HepG2 (cell line): ENCODE results near the gene PRDM10. TPM values are rescaled to one million over a fixed set of nuclear protein-coding genes. Genes with fewer than 3 reads are reported as not detected.
A peak's percentile ranks its signal among the peaks of the same experiment; 100 is the strongest.

ENCODE experiments used
- ADNP ChIP-seq: sonication (generic); formaldehyde crosslinking; IDR thresholded peaks from 2 replicates; pipeline ENCODE4 v1.4.0; 2020; ENCODE audit warnings: missing genetic modification reagents
- CENPT ChIP-seq: sonication (generic); formaldehyde crosslinking; IDR thresholded peaks from 2 replicates; pipeline ENCODE4 v1.8.0; 2022; ENCODE audit warnings: low read depth, mild to moderate bottlenecking, moderate library complexity, missing genetic modification reagents
- CHD4 ChIP-seq: fragments of 200-600 bp; sonication (generic); IDR thresholded peaks from 2 replicates; pipeline ENCODE4 v1.7.0; 2017; ENCODE audit warnings: mild to moderate bottlenecking, low read length, borderline replicate concordance
- GATAD1 ChIP-seq: IDR thresholded peaks from 2 replicates; pipeline ENCODE4 v1.6.1; 2016; ENCODE audit warnings: missing genetic modification reagents, missing compliant biosample characterization
- HINFP ChIP-seq: sonication (generic); formaldehyde crosslinking; IDR thresholded peaks from 2 replicates; pipeline ENCODE4 v1.4.0; 2020; ENCODE audit warnings: low read depth, mild to moderate bottlenecking, missing genetic modification reagents
- HOXA7 ChIP-seq: sonication (generic); formaldehyde crosslinking; IDR thresholded peaks from 2 replicates; pipeline ENCODE4 v1.8.1; 2022; ENCODE audit warnings: mild to moderate bottlenecking, missing genetic modification reagents, moderate library complexity
- IRF1 ChIP-seq: sonication (generic); formaldehyde crosslinking; IDR thresholded peaks from 2 replicates; pipeline ENCODE4 v1.4.0; 2020; ENCODE audit warnings: low read depth, mild to moderate bottlenecking, missing genetic modification reagents
- KAT2B ChIP-seq: fragments of 150-350 bp; IDR thresholded peaks from 2 replicates; pipeline ENCODE4 v1.6.1; 2014; ENCODE audit warnings: low read depth, low read length, borderline replicate concordance
- KDM1A ChIP-seq: IDR thresholded peaks from 2 replicates; pipeline ENCODE4 v1.6.1; 2016; ENCODE audit warnings: missing compliant biosample characterization
- MBD4 ChIP-seq: IDR thresholded peaks from 2 replicates; pipeline ENCODE4 v1.6.1; 2012; ENCODE audit warnings: low read length, inconsistent platforms, borderline replicate concordance
- MXI1 ChIP-seq: IDR thresholded peaks from 3 replicates; pipeline ENCODE4 v1.6.1; 2012; ENCODE audit warnings: low read depth, low read length, inconsistent platforms, borderline replicate concordance
- PCBP2 ChIP-seq: fragments of 200-400 bp; formaldehyde crosslinking; optimal IDR thresholded peaks from 2 replicates; pipeline ENCODE3; 2018; ENCODE audit warnings: low read length, low read depth; ENCODE audit not compliant: poor library complexity, severe bottlenecking
- SCMH1 ChIP-seq: sonication (generic); formaldehyde crosslinking; IDR thresholded peaks from 2 replicates; pipeline ENCODE4 v1.9.0; 2021; ENCODE audit warnings: missing genetic modification reagents, mild to moderate bottlenecking, borderline replicate concordance
- SP5 ChIP-seq: IDR thresholded peaks from 2 replicates; pipeline ENCODE4 v1.6.1; 2016; ENCODE audit warnings: low read depth, borderline replicate concordance
- SRF ChIP-seq: IDR thresholded peaks from 2 replicates; pipeline ENCODE4 v1.6.1; 2011; ENCODE audit warnings: mild to moderate bottlenecking, low read depth, low read length, moderate library complexity
- ZBTB25 ChIP-seq: IDR thresholded peaks from 2 replicates; pipeline ENCODE4 v1.6.1; 2018; ENCODE audit warnings: missing genetic modification reagents
- ZNF296 ChIP-seq: sonication (generic); formaldehyde crosslinking; conservative IDR thresholded peaks from 2 replicates; pipeline ENCODE4 v1.5.0; 2020; ENCODE audit warnings: mild to moderate bottlenecking, missing genetic modification reagents
- ZNF333 ChIP-seq: sonication (generic); formaldehyde crosslinking; IDR thresholded peaks from 2 replicates; pipeline ENCODE4 v1.4.0; 2020; ENCODE audit warnings: mild to moderate bottlenecking, missing genetic modification reagents, borderline replicate concordance
- ZNF33A ChIP-seq: sonication (generic); formaldehyde crosslinking; IDR thresholded peaks from 2 replicates; pipeline ENCODE4 v1.5.1; 2020; ENCODE audit warnings: missing genetic modification reagents, mild to moderate bottlenecking, moderate library complexity, borderline replicate concordance
- ZNF75D ChIP-seq: sonication (generic); formaldehyde crosslinking; IDR thresholded peaks from 2 replicates; pipeline ENCODE4 v1.8.1; 2023; ENCODE audit warnings: missing genetic modification reagents, mild to moderate bottlenecking, borderline replicate concordance
- ZNF782 ChIP-seq: sonication (generic); formaldehyde crosslinking; IDR thresholded peaks from 2 replicates; pipeline ENCODE4 v1.4.0; 2020; ENCODE audit warnings: missing genetic modification reagents, mild to moderate bottlenecking, borderline replicate concordance
- ZNF891 ChIP-seq: sonication (generic); formaldehyde crosslinking; IDR thresholded peaks from 2 replicates; pipeline ENCODE4 v1.5.0; 2020; ENCODE audit warnings: mild to moderate bottlenecking, missing genetic modification reagents
- polyA plus RNA-seq, 8 experiments: library from polyadenylated mRNA; depleted of rRNA in 3 of 8; stranded (reverse) in 7 of 8; unstranded in 1 of 8; fragments of >200 nt; fragmentation: Illumina TruSeq in 4 of 8; extraction: Trizol in 4 of 8; gene quantifications; 2 replicates each; pipeline versions ENCODE4 v1.2.1 to v1.2.3, GENCODE V29; 2011 to 2016; ENCODE audit warnings: low read depth in 4 of 8, missing spikeins in 1 of 8, mixed read lengths in 1 of 8; ENCODE audit not compliant: insufficient read depth in 1 of 8
- total RNA-seq, 5 experiments: library from RNA; depleted of rRNA; stranded (reverse); fragments of >200 nt; fragmentation: Illumina TruSeq; extraction: Trizol; gene quantifications; 2 replicates each; pipeline ENCODE4 v1.2.3, GENCODE V29; 2016; ENCODE audit warnings: low read depth in 1 of 5
- TF ChIP-seq, protein P1 (sequence below): IDR thresholded peaks from 2 replicates; pipeline ENCODE4 v1.6.1; 2012; ENCODE audit warnings: inconsistent platforms
- TF ChIP-seq, protein P2 (sequence below): sonication (generic); formaldehyde crosslinking; IDR thresholded peaks from 2 replicates; pipeline ENCODE4 v1.5.0; 2020; ENCODE audit warnings: mild to moderate bottlenecking, missing genetic modification reagents, borderline replicate concordance

PRDM10 gene
- total and polyA plus RNA-seq, 2 of the 13 experiments (the other 11 are each of a cell fraction or from before 2014, with no cell fraction given): 5.7 to 5.8 TPM

DNA sequence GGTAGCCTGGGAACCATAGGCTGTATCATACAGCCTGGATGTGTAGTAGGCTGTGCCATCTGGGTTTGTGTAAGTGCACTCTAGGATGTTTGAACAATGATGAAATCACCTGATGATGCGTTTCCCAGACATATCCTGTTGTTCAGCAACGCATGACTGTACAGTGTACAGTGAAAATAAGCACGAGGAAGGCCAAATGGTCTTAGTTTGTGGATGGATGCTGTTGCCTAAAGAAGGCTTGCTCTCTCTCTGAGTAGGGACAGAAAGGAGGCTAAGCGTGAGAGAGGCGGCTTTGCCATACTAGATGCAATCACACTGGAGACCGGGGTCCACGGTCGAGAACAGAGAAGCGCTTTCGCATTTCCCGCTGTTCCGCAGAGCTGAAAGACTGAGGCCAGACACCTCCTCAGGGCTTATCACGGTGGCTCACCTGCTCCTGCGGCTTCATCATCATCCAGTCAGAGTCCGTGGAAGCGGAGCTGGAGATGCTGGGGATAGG is 39.5 kb upstream of the PRDM10 start (continued):
- TF ChIP-seq ZNF333 (no peak), CENPT (CRISPR knock-in tag) (no peak), SRF (no peak), ZNF782 (CRISPR knock-in tag) (no peak), CHD4 (no peak), PCBP2 (no peak), ZNF296 (CRISPR knock-in tag) (no peak), MBD4 (no peak), HOXA7 (CRISPR knock-in tag) (no peak), ZBTB25 (CRISPR knock-in tag) (peak; percentile 43; the same call in 1 of the 2 replicates), SP5 (CRISPR knock-in tag) (no peak), ADNP (CRISPR knock-in tag) (no peak), IRF1 (CRISPR knock-in tag) (no peak), GATAD1 (CRISPR knock-in tag) (0 out of 2 replicates have a peak, but pooled peaks have one; percentile 26), SCMH1 (no peak), KAT2B (no peak), MXI1 (peak; percentile 37; the same call in 1 of the 3 replicates), ZNF891 (CRISPR knock-in tag) (no peak), KDM1A (no peak; the same call in 1 of the 2 replicates), ZNF33A (CRISPR knock-in tag) (no peak), HINFP (CRISPR knock-in tag) (no peak), ZNF75D (CRISPR knock-in tag) (no peak)
- TF ChIP-seq, protein P1, sequence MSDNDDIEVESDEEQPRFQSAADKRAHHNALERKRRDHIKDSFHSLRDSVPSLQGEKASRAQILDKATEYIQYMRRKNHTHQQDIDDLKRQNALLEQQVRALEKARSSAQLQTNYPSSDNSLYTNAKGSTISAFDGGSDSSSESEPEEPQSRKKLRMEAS: peak; percentile 54; the same call in 1 of the 2 replicates
- TF ChIP-seq, protein P2, sequence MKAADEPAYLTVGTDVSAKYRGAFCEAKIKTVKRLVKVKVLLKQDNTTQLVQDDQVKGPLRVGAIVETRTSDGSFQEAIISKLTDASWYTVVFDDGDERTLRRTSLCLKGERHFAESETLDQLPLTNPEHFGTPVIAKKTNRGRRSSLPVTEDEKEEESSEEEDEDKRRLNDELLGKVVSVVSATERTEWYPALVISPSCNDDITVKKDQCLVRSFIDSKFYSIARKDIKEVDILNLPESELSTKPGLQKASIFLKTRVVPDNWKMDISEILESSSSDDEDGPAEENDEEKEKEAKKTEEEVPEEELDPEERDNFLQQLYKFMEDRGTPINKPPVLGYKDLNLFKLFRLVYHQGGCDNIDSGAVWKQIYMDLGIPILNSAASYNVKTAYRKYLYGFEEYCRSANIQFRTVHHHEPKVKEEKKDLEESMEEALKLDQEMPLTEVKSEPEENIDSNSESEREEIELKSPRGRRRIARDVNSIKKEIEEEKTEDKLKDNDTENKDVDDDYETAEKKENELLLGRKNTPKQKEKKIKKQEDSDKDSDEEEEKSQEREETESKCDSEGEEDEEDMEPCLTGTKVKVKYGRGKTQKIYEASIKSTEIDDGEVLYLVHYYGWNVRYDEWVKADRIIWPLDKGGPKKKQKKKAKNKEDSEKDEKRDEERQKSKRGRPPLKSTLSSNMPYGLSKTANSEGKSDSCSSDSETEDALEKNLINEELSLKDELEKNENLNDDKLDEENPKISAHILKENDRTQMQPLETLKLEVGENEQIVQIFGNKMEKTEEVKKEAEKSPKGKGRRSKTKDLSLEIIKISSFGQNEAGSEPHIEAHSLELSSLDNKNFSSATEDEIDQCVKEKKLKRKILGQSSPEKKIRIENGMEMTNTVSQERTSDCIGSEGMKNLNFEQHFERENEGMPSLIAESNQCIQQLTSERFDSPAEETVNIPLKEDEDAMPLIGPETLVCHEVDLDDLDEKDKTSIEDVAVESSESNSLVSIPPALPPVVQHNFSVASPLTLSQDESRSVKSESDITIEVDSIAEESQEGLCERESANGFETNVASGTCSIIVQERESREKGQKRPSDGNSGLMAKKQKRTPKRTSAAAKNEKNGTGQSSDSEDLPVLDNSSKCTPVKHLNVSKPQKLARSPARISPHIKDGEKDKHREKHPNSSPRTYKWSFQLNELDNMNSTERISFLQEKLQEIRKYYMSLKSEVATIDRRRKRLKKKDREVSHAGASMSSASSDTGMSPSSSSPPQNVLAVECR (CRISPR knock-in tag): no peak
